ENCODE measurements around the gene TMEM14C.
"Not testable (repeated sequence)": the region's sequence is repeated elsewhere in the genome, so short reads cannot be mapped to it uniquely, and the experiment has no call there.

The TMEM14C gene

GRCh38 chr6:10733151-10733715 lies 10.4 kb downstream of the TMEM14C start:
- H3K4me1 ChIP-seq (ENCODE audit: insufficient read depth, low read length) = no peaks in the 10 kb centered on the region; the same call in 1 of the 2 replicates
- no peak overlapping the region for H3K9ac ChIP-seq (ENCODE audit: low read depth, low read length)
- no peaks in the 10 kb centered on the region for H3K9me3 ChIP-seq (ENCODE audit: control insufficient read depth, insufficient read depth, low read length)
- H3K36me3 ChIP-seq (ENCODE audit: insufficient read depth, low read length) = peaks cover 12% of the 10 kb centered on the region

- Histone ChIP-seq H3K4me1 (ENCODE audit: insufficient read depth, low read length) (no peaks in the 10 kb centered on the region; the same call in 1 of the 2 replicates), H3K9me3 (ENCODE audit: control insufficient read depth, insufficient read depth, low read length) (no peaks in the 10 kb centered on the region), H3K36me3 (ENCODE audit: insufficient read depth, low read length) (peaks cover 12% of the 10 kb centered on the region), H3K9ac (ENCODE audit: low read depth, low read length) (no peak overlapping the region)
Observed at GRCh38 chr6:10733863-10734262, 11.0 kb downstream of the TMEM14C start.

DNA sequence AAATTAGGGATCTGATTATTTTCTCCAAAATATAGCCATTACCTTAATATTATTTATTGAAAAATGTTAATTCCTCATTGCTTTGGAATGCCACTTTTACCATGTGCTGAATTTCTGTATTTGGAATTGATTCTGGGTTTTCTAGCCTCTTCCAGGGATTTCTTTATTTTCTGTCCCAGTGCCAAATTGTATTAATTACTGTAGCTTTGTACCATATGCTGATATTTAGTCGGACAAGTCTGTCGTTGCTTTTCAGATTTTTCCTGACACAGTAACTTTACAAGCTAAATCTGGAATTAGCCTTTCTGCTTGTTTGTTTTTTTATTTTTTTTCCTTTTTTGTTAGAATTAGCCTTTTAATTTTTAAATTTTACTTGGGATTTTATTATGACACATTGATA lies 13.9 kb downstream of the TMEM14C start:
- H3K9ac ChIP-seq (ENCODE audit: low read depth, low read length) = no peak overlapping the region

DNA sequence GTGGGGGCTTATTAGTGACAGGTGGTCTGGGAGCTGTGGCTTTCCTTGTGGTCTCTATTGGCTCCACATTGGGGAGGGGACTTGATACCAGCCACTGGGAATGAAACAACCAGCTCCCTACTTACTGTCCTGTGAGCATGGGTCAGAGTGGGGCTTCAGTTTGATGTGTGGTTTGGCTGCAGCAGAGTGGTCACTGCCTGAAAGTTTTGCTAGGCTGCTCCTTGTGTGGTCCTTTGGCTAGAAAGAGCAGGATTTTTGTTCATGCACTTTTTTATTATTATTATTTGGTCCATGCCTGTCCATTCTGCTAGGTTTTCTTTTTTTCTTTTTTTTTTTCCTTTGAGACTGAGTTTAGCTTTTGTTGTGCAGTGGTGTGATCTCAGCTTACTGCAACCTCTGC lies 17.2 kb downstream of the TMEM14C start:
- H3K4me1 ChIP-seq (ENCODE audit: insufficient read depth, low read length) = peaks cover 7% of the 10 kb centered on the region; the same call in 1 of the 2 replicates
- no peaks in the 10 kb centered on the region for H3K9me3 ChIP-seq (ENCODE audit: control insufficient read depth, insufficient read depth, low read length)
- H3K36me3 ChIP-seq (ENCODE audit: insufficient read depth, low read length) = no peaks in the 10 kb centered on the region
- no peak overlapping the region for H3K9ac ChIP-seq (ENCODE audit: low read depth, low read length)

More for the DNA sequence above, 13.9 kb downstream of the TMEM14C start:
- Histone ChIP-seq H3K4me1 (ENCODE audit: insufficient read depth, low read length) (no peaks in the 10 kb centered on the region; the same call in 1 of the 2 replicates), H3K36me3 (ENCODE audit: insufficient read depth, low read length) (no peaks in the 10 kb centered on the region; the same call in 1 of the 2 replicates), H3K9me3 (ENCODE audit: control insufficient read depth, insufficient read depth, low read length) (no peaks in the 10 kb centered on the region)

GRCh38 chr6:10741643-10742042 lies 18.8 kb downstream of the TMEM14C start:
- peaks cover 12% of the 10 kb centered on the region for H3K4me1 ChIP-seq (ENCODE audit: insufficient read depth, low read length)
- H3K36me3 ChIP-seq (ENCODE audit: insufficient read depth, low read length); H3K9me3 ChIP-seq (ENCODE audit: control insufficient read depth, insufficient read depth, low read length); H3K9ac ChIP-seq (ENCODE audit: low read depth, low read length): not testable (repeated sequence)

- H3K36me3 ChIP-seq (ENCODE audit: insufficient read depth, low read length) = no peaks in the 10 kb centered on the region
- H3K9me3 ChIP-seq (ENCODE audit: control insufficient read depth, insufficient read depth, low read length) = no peaks in the 10 kb centered on the region
- H3K9ac ChIP-seq (ENCODE audit: low read depth, low read length) = no peak overlapping the region
- peaks cover 14% of the 10 kb centered on the region for H3K4me1 ChIP-seq (ENCODE audit: insufficient read depth, low read length)
Observed at GRCh38 chr6:10742251-10742650, 19.4 kb downstream of the TMEM14C start.

DNA sequence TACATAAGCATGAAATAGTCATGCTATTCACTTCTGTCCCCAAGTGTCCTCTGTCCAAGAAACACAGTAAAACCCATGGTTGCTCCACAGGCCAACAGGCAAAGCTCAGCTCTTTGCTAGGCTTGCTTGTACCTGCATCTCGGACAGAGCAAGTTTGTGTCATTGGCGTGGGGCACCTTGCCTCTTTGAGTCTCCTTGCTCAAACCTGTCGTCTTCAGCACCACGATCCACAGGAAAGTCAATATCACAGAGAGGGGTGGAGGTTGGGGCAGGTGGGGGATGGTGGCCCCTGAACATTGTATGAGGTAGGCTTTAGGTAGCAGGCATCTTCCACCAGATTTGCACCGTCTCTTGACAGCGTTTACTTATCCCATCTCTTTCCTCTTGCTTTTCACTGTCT lies 20.6 kb downstream of the TMEM14C start:
- Histone ChIP-seq H3K4me1 (ENCODE audit: insufficient read depth, low read length) (peaks cover 14% of the 10 kb centered on the region), H3K9ac (ENCODE audit: low read depth, low read length) (no peak overlapping the region), H3K36me3 (ENCODE audit: insufficient read depth, low read length) (no peaks in the 10 kb centered on the region), H3K9me3 (ENCODE audit: control insufficient read depth, insufficient read depth, low read length) (no peaks in the 10 kb centered on the region)

- Histone ChIP-seq H3K4me1 (ENCODE audit: insufficient read depth, low read length) (peaks cover 21% of the 10 kb centered on the region), H3K9me3 (ENCODE audit: control insufficient read depth, insufficient read depth, low read length) (no peaks in the 10 kb centered on the region), H3K9ac (ENCODE audit: low read depth, low read length) (no peak overlapping the region), H3K36me3 (ENCODE audit: insufficient read depth, low read length) (peaks cover 6% of the 10 kb centered on the region)
Observed at GRCh38 chr6:10745116-10745515, 22.2 kb downstream of the TMEM14C start.

GRCh38 chr6:10746915-10747250 lies 24.0 kb downstream of the TMEM14C start:
- H3K36me3 ChIP-seq (ENCODE audit: insufficient read depth, low read length) = peaks cover 12% of the 10 kb centered on the region
- H3K9me3 ChIP-seq (ENCODE audit: control insufficient read depth, insufficient read depth, low read length) = no peaks in the 10 kb centered on the region
- H3K4me1 ChIP-seq (ENCODE audit: insufficient read depth, low read length) = peaks cover 21% of the 10 kb centered on the region
- peak overlapping the region; percentile 49 for H3K9ac ChIP-seq (ENCODE audit: low read depth, low read length)

DNA sequence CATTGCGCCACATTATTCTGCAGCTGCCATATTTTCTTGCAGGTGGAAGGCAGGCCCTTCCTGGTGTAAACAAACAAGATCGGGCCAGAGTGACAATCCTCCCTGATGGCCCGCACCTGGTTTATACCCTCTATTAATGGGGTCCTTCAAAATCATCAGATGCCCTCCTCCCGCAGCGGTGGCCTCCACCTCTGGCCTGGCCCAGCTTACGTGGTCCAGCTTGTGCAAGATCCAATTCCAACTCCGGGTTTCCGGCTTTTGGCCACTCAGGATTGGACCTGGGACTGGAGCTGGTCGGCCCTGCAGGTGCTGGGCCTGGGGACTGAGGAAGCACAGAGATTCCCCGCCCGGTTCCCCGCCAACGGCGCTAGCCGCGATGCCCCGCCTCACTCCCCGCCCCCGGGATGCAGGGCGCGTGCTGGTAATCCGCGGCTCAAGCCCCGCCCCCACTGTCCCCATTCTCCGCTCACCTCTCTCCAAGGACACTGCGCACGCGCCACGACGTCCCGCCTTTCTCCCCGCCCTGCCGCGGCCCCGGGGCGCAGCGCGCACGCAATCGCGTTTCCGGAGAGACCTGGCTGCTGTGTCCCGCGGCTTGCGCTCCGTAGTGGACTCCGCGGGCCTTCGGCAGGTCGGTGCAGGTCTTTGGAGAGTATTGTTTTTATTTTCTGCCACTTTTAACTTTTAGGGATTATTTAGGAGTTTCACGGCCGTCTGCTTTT lies 24.5 kb downstream of the TMEM14C start, which contains the start of gene TMEM14B:
TMEM14B (plus strand) TSS at position 555 of the 722 bp plus-strand sequence. CDS start 1,441 bp downstream, outside the sequence.
- Histone ChIP-seq H3K4me1 (ENCODE audit: insufficient read depth, low read length) (peaks cover 21% of the 10 kb centered on the region), H3K36me3 (ENCODE audit: insufficient read depth, low read length) (peaks cover 12% of the 10 kb centered on the region), H3K9ac (ENCODE audit: low read depth, low read length) (peak within 1 kb of the TSS; percentile 99), H3K9me3 (ENCODE audit: control insufficient read depth, insufficient read depth, low read length) (no peaks in the 10 kb centered on the region)

- Histone ChIP-seq H3K4me1 (ENCODE audit: insufficient read depth, low read length) (peaks cover 16% of the 10 kb centered on the region; the same call in 1 of the 2 replicates), H3K9ac (ENCODE audit: low read depth, low read length) (no peak overlapping the region), H3K9me3 (ENCODE audit: control insufficient read depth, insufficient read depth, low read length) (no peaks in the 10 kb centered on the region), H3K36me3 (ENCODE audit: insufficient read depth, low read length) (peaks cover 18% of the 10 kb centered on the region)
Observed at GRCh38 chr6:10749734-10750133, 26.9 kb downstream of the TMEM14C start.

DNA sequence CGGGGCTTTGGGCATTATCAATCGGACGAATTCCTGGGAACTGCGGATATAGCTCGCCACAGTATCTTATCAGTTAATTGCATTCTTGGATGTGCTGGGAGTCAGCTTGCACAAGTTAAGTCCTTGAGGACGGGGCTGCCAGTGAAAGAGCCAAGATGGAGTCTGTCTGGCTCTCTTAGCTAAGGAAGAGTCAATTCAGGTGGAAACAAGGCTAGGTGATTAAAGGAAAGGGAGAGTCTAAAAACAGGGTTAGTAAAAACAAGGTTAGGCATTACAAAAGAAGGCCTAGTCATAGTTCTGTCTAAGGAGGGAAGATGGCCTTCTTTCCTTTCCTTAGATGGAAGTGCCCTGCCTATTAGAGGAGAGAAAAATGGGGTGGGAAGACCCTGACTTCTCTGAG lies 27.7 kb downstream of the TMEM14C start:
- Histone ChIP-seq H3K36me3 (ENCODE audit: insufficient read depth, low read length) (peaks cover 18% of the 10 kb centered on the region), H3K4me1 (ENCODE audit: insufficient read depth, low read length) (peaks cover 11% of the 10 kb centered on the region; the same call in 1 of the 2 replicates)
- not testable (repeated sequence) for H3K9ac ChIP-seq (ENCODE audit: low read depth, low read length); H3K9me3 ChIP-seq (ENCODE audit: control insufficient read depth, insufficient read depth, low read length)

- H3K36me3 ChIP-seq (ENCODE audit: insufficient read depth, low read length) = peaks cover 18% of the 10 kb centered on the region
- H3K4me1 ChIP-seq (ENCODE audit: insufficient read depth, low read length); H3K9ac ChIP-seq (ENCODE audit: low read depth, low read length); H3K9me3 ChIP-seq (ENCODE audit: control insufficient read depth, insufficient read depth, low read length): not testable (repeated sequence)
Observed at GRCh38 chr6:10751757-10752156, 28.9 kb downstream of the TMEM14C start.

DNA sequence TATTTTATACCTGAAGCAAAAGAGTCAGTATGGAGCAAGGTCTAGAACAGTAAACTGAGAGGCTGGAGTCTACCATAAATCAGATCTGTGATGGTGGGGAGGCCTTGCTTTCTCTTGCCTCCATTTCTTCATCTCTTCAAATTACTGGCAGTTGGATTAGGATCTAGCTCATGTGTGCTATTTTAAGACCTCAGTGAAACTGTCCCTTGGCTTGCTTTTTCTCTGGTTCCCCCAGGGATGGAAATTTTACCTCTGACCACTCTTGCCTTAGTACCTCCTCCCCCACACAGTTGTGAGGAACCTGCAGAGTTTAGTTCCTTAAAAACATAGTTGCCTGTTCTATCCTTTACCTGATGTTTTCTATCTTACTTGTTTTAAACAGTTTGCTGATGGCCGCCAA lies 33.2 kb downstream of the TMEM14C start:
- H3K9ac ChIP-seq (ENCODE audit: low read depth, low read length) = no peak overlapping the region
- H3K4me1 ChIP-seq (ENCODE audit: insufficient read depth, low read length) = 0 out of 2 replicates have a peak, but pooled peaks cover 7% of the 10 kb centered on the region
- peaks cover 9% of the 10 kb centered on the region for H3K36me3 ChIP-seq (ENCODE audit: insufficient read depth, low read length)
- H3K9me3 ChIP-seq (ENCODE audit: control insufficient read depth, insufficient read depth, low read length) = no peaks in the 10 kb centered on the region

DNA sequence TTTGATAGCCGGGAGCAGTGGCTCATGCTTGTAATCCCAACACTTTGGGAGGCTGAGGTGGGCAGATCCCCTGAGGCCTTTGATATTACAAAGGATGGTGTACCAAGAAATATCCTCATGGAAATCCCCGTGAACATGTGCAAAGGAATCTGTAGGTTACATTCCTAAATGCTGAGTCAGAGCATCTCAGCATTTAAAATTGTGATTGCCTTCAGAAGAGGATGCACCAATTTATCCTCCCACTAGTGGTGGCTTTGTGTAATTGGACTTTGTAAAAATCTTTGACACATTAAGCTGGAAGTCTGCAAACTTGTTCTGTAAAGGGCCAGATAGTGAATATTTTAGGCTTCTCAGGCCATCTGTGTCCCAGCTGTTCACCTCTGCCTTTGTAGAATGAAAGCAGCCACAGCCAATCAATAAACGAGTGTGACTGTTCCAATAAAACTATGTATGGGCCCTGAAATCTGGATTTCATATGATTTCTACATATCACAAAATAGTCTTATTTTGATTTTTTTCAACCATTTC lies 36.5 kb downstream of the TMEM14C start:
- Histone ChIP-seq H3K36me3 (ENCODE audit: insufficient read depth, low read length) (no peaks in the 10 kb centered on the region; the same call in none of the 2 replicates), H3K4me1 (ENCODE audit: insufficient read depth, low read length) (0 out of 2 replicates have a peak, but pooled peaks cover 7% of the 10 kb centered on the region), H3K9ac (ENCODE audit: low read depth, low read length) (no peak overlapping the region), H3K9me3 (ENCODE audit: control insufficient read depth, insufficient read depth, low read length) (no peaks in the 10 kb centered on the region)
